Cerebellar nuclear complex (tissue), 1 donor: ENCODE data around the gene ANKRD17.

ENCODE experiments used
- DNase-seq, 2 experiments: peaks; one replicate each; lab custom pipeline; 2025; lab: John Stamatoyannopoulos, UW

The ANKRD17 gene

GRCh38 chr4:73053974-73054480 is 204.6 kb downstream of the ANKRD17 start:
- no peak for DNase-seq

GRCh38 chr4:73053076-73053475 is 205.5 kb downstream of the ANKRD17 start:
- no peak for DNase-seq

- DNase-seq, result no peak
Measured at GRCh38 chr4:73051625-73052024, 207.0 kb downstream of the ANKRD17 start.

- DNase-seq, result no peak
Measured at GRCh38 chr4:73045879-73046278, 212.7 kb downstream of the ANKRD17 start.

GRCh38 chr4:73037057-73037456 is 221.5 kb downstream of the ANKRD17 start:
- DNase-seq, result no peak

GRCh38 chr4:73036123-73036522 is 222.5 kb downstream of the ANKRD17 start:
- no peak for DNase-seq

GRCh38 chr4:73034896-73035295 is 223.7 kb downstream of the ANKRD17 start:
- no peak for DNase-seq

- no peak for DNase-seq
Measured at GRCh38 chr4:73028621-73029020, 230.0 kb downstream of the ANKRD17 start.
